Thyroid gland (tissue), 4 donors: ENCODE data around the gene GJC2.

Source experiments
- POLR2A ChIP-seq, 2 donors: fragments of 450-650 bp; IDR thresholded peaks; one replicate each; pipeline ENCODE4 v1.6.1; 2017; ENCODE audit warnings: antibody characterized with exemption in 2 of 2, mild to moderate bottlenecking in 2 of 2, moderate library complexity in 1 of 2
- TF ChIP-seq, protein P1 (sequence below), 6 experiments: fragments of 200-600 bp in 3 of 6; fragments of 450-650 bp in 3 of 6; sonication (generic) in 3 of 6; IDR thresholded peaks; one replicate each; pipeline ENCODE4 v1.5.1; 2016 to 2019; ENCODE audit warnings: antibody characterized with exemption in 6 of 6, mild to moderate bottlenecking in 2 of 6, inconsistent platforms in 1 of 6, moderate library complexity in 1 of 6

DNA sequence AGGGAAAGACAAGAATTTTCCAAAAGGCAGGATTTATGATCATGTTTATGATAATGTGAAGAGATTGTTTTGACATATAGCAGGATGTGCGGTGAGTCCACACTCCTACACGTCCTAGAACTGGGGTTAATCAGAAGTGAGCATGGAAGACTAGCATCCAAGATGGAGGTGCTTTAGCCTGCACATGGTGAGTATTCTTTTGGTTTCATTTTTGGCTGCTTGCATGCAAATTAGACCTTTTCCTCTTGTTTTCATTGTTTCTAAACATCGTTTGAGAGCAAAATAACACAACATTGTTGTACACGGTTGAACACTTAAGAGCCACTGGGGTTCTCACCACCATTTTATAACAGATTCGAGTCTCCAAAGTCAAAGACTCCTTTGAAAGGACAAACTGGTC is 24.5 kb upstream of the GJC2 start:
- TF ChIP-seq, protein P1, sequence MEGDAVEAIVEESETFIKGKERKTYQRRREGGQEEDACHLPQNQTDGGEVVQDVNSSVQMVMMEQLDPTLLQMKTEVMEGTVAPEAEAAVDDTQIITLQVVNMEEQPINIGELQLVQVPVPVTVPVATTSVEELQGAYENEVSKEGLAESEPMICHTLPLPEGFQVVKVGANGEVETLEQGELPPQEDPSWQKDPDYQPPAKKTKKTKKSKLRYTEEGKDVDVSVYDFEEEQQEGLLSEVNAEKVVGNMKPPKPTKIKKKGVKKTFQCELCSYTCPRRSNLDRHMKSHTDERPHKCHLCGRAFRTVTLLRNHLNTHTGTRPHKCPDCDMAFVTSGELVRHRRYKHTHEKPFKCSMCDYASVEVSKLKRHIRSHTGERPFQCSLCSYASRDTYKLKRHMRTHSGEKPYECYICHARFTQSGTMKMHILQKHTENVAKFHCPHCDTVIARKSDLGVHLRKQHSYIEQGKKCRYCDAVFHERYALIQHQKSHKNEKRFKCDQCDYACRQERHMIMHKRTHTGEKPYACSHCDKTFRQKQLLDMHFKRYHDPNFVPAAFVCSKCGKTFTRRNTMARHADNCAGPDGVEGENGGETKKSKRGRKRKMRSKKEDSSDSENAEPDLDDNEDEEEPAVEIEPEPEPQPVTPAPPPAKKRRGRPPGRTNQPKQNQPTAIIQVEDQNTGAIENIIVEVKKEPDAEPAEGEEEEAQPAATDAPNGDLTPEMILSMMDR (IDR thresholded peaks at IDR 0.05), result no peak
- no peak for TF ChIP-seq POLR2A (IDR thresholded peaks at IDR 0.05)
